GM23338 (cell line): Measurements from ENCODE around the gene TMEM106C. TPM values are rescaled to one million over a fixed set of nuclear protein-coding genes. Genes with fewer than 3 reads are reported as not detected.
A peak's percentile ranks its signal among the peaks of the same experiment; 100 is the strongest.

ENCODE experiments used
- ATAC-seq: fragments of 200-7000 bp; cut with Tn5 transposase; 3 replicates; pipeline ENCODE4 v1.9.1; 2020
- DNase-seq: peaks from one replicate; pipeline ENCODE4 v3.0.0-alpha.2; 2015; ENCODE audit warnings: low spot score
- H2AFZ ChIP-seq: fragments of 200-600 bp; sonication (generic); 2 replicates; pipeline ENCODE4 v1.8.0; 2016; ENCODE audit warnings: antibody characterized with exemption, mild to moderate bottlenecking, moderate library complexity
- H3F3A ChIP-seq: fragments of 200-600 bp; sonication (generic); replicated peaks from 2 replicates; pipeline ENCODE4 v1.8.0; 2017; ENCODE audit warnings: antibody characterized with exemption, mixed run types, low read depth
- H3K27ac ChIP-seq: fragments of 200-600 bp; sonication (generic); 2 replicates; pipeline ENCODE4 v1.6.1; 2016; ENCODE audit warnings: low read depth
- H3K27me3 ChIP-seq: fragments of 200-600 bp; sonication (generic); 2 replicates; pipeline ENCODE4 v1.8.0; 2016; ENCODE audit warnings: mild to moderate bottlenecking, mixed run types, moderate library complexity; ENCODE audit not compliant: insufficient read depth
- H3K36me3 ChIP-seq: fragments of 200-600 bp; sonication (generic); 2 replicates; pipeline ENCODE4 v1.8.0; 2016; ENCODE audit warnings: mild to moderate bottlenecking; ENCODE audit not compliant: insufficient read depth
- H3K4me1 ChIP-seq: fragments of 200-600 bp; sonication (generic); 2 replicates; pipeline ENCODE4 v1.8.0; 2016; ENCODE audit warnings: mild to moderate bottlenecking, moderate library complexity; ENCODE audit not compliant: insufficient read depth
- H3K4me2 ChIP-seq: fragments of 200-600 bp; sonication (generic); 2 replicates; pipeline ENCODE4 v1.7.1; 2017; ENCODE audit warnings: mixed run types
- H3K4me3 ChIP-seq: fragments of 200-600 bp; sonication (generic); 2 replicates; pipeline ENCODE4 v1.6.1; 2016; ENCODE audit warnings: mixed run types
- H3K79me2 ChIP-seq: fragments of 200-600 bp; sonication (generic); replicated peaks from 2 replicates; pipeline ENCODE4 v1.8.0; 2017; ENCODE audit warnings: mild to moderate bottlenecking; ENCODE audit not compliant: insufficient read depth
- H3K9me2 ChIP-seq: fragments of 200-600 bp; sonication (generic); 2 replicates; pipeline ENCODE4 v1.8.0; 2017; ENCODE audit not compliant: insufficient read depth
- H4K20me1 ChIP-seq: fragments of 200-600 bp; sonication (generic); replicated peaks from 2 replicates; pipeline ENCODE4 v1.8.0; 2017; ENCODE audit warnings: mild to moderate bottlenecking; ENCODE audit not compliant: insufficient read depth
- H3K27ac Mint-ChIP-seq: 2 replicates; pipeline ENCODE4 v1.8.0; 2020; ENCODE audit warnings: inconsistent platforms, mild to moderate bottlenecking, moderate library complexity, mixed read lengths
- H3K27me3 Mint-ChIP-seq: 3 replicates; pipeline ENCODE4 v1.8.0; 2022; ENCODE audit warnings: low read depth, mild to moderate bottlenecking, moderate library complexity, mixed read lengths, inconsistent platforms; ENCODE audit not compliant: insufficient read depth, poor library complexity
- H3K36me3 Mint-ChIP-seq: 3 replicates; pipeline ENCODE4 v1.8.0; 2021; ENCODE audit warnings: low read depth, mild to moderate bottlenecking, inconsistent platforms, moderate library complexity, mixed read lengths
- H3K4me1 Mint-ChIP-seq: 3 replicates; pipeline ENCODE4 v1.8.0; 2020; ENCODE audit warnings: mild to moderate bottlenecking, inconsistent platforms, mixed read lengths
- H3K4me3 Mint-ChIP-seq: 3 replicates; pipeline ENCODE4 v1.8.0; 2021; ENCODE audit warnings: moderate library complexity, mild to moderate bottlenecking, inconsistent platforms, mixed read lengths
- H3K9me3 Mint-ChIP-seq: 3 replicates; pipeline ENCODE4 v1.8.0; 2020; ENCODE audit warnings: moderate library complexity, mild to moderate bottlenecking, inconsistent platforms, mixed read lengths
- CTCF ChIP-seq, 2 experiments: fragments of 200-600 bp in 1 of 2; sonication (generic) in 1 of 2; conservative IDR thresholded peaks; 2 replicates each; pipeline versions ENCODE4 v1.5.1 to v1.6.1; 2016 to 2017; ENCODE audit warnings: antibody characterized with exemption in 2 of 2, low read depth in 2 of 2, mild to moderate bottlenecking in 2 of 2, moderate library complexity in 1 of 2
- ETS1 ChIP-seq: IDR thresholded peaks from 2 replicates; pipeline ENCODE4 v1.6.1; 2016; ENCODE audit warnings: antibody characterized with exemption
- EZH2 ChIP-seq: fragments of 200-600 bp; sonication (generic); IDR thresholded peaks from one replicate; pipeline ENCODE4 v1.8.0; 2017; ENCODE audit warnings: antibody characterized with exemption, mild to moderate bottlenecking, low read depth; ENCODE audit not compliant: unreplicated experiment
- EZH2phosphoT487 ChIP-seq: fragments of 200-600 bp; sonication (generic); IDR thresholded peaks from one replicate; pipeline ENCODE4 v1.8.1; 2018; ENCODE audit warnings: antibody characterized with exemption; ENCODE audit not compliant: unreplicated experiment
- JUNB ChIP-seq: IDR thresholded peaks from one replicate; pipeline ENCODE4 v1.6.1; 2016; ENCODE audit warnings: antibody characterized with exemption; ENCODE audit not compliant: unreplicated experiment
- NANOG ChIP-seq: IDR thresholded peaks from 2 replicates; pipeline ENCODE4 v1.6.1; 2016; ENCODE audit warnings: antibody characterized with exemption, borderline replicate concordance
- POLR2AphosphoS5 ChIP-seq: IDR thresholded peaks from 2 replicates; pipeline ENCODE4 v1.6.1; 2016; ENCODE audit warnings: antibody characterized with exemption, low read depth
- STAT1 ChIP-seq: IDR thresholded peaks from one replicate; pipeline ENCODE4 v1.6.1; 2016; ENCODE audit warnings: antibody characterized with exemption; ENCODE audit not compliant: unreplicated experiment
- ZNF114 ChIP-seq: fragments of 250-450 bp; sonication (Bioruptor Pico); IDR thresholded peaks from 2 replicates; pipeline ENCODE4 v1.5.0; 2020; ENCODE audit warnings: mild to moderate bottlenecking, moderate library complexity
- ZNF462 ChIP-seq: fragments of 250-450 bp; sonication (Bioruptor Pico); IDR thresholded peaks from 2 replicates; pipeline ENCODE4 v1.5.0; 2020; ENCODE audit warnings: mild to moderate bottlenecking, moderate library complexity
- polyA plus RNA-seq: library from polyadenylated mRNA; unstranded; fragments of >200 nt; fragmentation: Nextera tagmentation; extraction: Ambion mirVana; gene quantifications from 2 replicates; pipeline ENCODE4 v1.2.1, GENCODE V29; 2016
- total RNA-seq: library from RNA; depleted of rRNA; stranded (reverse); fragments of >200 nt; shearing (Covaris generic); gene quantifications from 2 replicates; pipeline ENCODE4 v1.2.3, GENCODE V29; 2014

TMEM106C gene
- total and polyA plus RNA-seq, 2 experiments from 2014 or later: 43.5 to 83.7 TPM

GRCh38 chr12:47940773-47941474 is 22.5 kb upstream of the TMEM106C start:
- peaks cover 24% of the 10 kb centered on the region for H3K27me3 Mint-ChIP-seq
- Histone ChIP-seq H3F3A (no peaks in the 10 kb centered on the region), H4K20me1 (no peaks in the 10 kb centered on the region), H2AFZ (no peak overlapping the region), H3K4me1 (peaks cover 13% of the 10 kb centered on the region), H3K4me3 (no peak overlapping the region), H3K79me2 (no peaks in the 10 kb centered on the region), H3K27me3 (peaks cover 20% of the 10 kb centered on the region), H3K9me2 (no peaks in the 10 kb centered on the region), H3K36me3 (no peaks in the 10 kb centered on the region), H3K4me2 (0 out of 2 replicates have a peak overlapping the region, but pooled peaks have one; percentile 78), H3K27ac (no peak overlapping the region)
- DNase-seq (no peak), ATAC-seq (no peak)
- no peaks in the 10 kb centered on the region for H3K9me3 Mint-ChIP-seq
- H3K4me1 Mint-ChIP-seq: peaks cover 16% of the 10 kb centered on the region
- H3K4me3 Mint-ChIP-seq: peak overlapping the region; percentile 44; the same call in 1 of the 3 replicates
- TF ChIP-seq ZNF114 (no peak), ETS1 (no peak), NANOG (no peak), EZH2phosphoT487 (no peak), CTCF (conservative IDR thresholded peaks at IDR 0.05; ENCODE audit: low read depth in 2 of 2) (no peak)
- H3K36me3 Mint-ChIP-seq: no peaks in the 10 kb centered on the region; the same call in 2 of the 3 replicates
- no peak overlapping the region for H3K27ac Mint-ChIP-seq

GRCh38 chr12:47941475-47941780 is 22.0 kb upstream of the TMEM106C start:
- H3K4me1 ChIP-seq: peaks cover 13% of the 10 kb centered on the region
- peaks cover 20% of the 10 kb centered on the region for H3K27me3 ChIP-seq
- no peak overlapping the region for H3K27ac Mint-ChIP-seq
- H3K4me2 ChIP-seq: peak overlapping the region; percentile 78
- H4K20me1 ChIP-seq: no peaks in the 10 kb centered on the region
- H3K27me3 Mint-ChIP-seq: peaks cover 24% of the 10 kb centered on the region
- no peaks in the 10 kb centered on the region for H3K36me3 ChIP-seq
- peak overlapping the region; percentile 98 for H2AFZ ChIP-seq
- H3K4me3 Mint-ChIP-seq: peak overlapping the region; percentile 44; the same call in 2 of the 3 replicates
- peaks cover 16% of the 10 kb centered on the region for H3K4me1 Mint-ChIP-seq
- no peaks in the 10 kb centered on the region for H3K9me2 ChIP-seq
- H3K9me3 Mint-ChIP-seq: no peaks in the 10 kb centered on the region
- H3K4me3 ChIP-seq: no peak overlapping the region; the same call in 1 of the 2 replicates
- ATAC-seq (peak; percentile 7), DNase-seq (no peak)
- H3F3A ChIP-seq: no peaks in the 10 kb centered on the region
- H3K27ac ChIP-seq: no peak overlapping the region
- no peaks in the 10 kb centered on the region; the same call in 2 of the 3 replicates for H3K36me3 Mint-ChIP-seq
- H3K79me2 ChIP-seq: no peaks in the 10 kb centered on the region
- no peak for TF ChIP-seq STAT1
- TF ChIP-seq ZNF462 (CRISPR knock-in tag): no peak
- TF ChIP-seq JUNB: no peak
- no peak for TF ChIP-seq EZH2phosphoT487
- TF ChIP-seq EZH2: no peak
- TF ChIP-seq CTCF (conservative IDR thresholded peaks at IDR 0.05; ENCODE audit: low read depth in 2 of 2): no peak
- TF ChIP-seq POLR2AphosphoS5: no peak
